ENCODE measurements around the gene DCAF11.

DCAF11 gene

GRCh38 chr14:24121210-24121609 lies 6.6 kb downstream of the DCAF11 start:
- DNase-seq (ENCODE audit: low read depth) = no peak

DNA sequence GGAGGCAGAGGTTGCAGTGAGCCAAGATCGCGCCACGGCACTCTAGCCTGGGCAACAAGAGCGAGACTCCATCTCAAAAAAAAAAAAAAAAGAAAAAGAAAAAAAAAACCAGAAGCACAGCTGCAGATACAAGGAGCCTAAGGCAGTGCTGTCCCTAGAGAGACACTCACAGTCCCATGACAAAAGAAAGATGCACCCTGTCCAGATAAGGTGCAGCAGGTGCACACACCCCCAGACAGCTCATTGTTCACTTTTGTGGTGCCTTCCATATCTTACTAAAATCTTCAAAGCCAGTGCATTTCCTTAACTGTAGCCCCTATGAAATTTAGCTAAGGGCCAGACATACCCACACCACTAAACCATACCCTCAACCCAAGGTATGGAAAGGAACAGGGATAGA lies 7.8 kb downstream of the DCAF11 start:
- DNase-seq (ENCODE audit: low read depth) = no peak

DNA sequence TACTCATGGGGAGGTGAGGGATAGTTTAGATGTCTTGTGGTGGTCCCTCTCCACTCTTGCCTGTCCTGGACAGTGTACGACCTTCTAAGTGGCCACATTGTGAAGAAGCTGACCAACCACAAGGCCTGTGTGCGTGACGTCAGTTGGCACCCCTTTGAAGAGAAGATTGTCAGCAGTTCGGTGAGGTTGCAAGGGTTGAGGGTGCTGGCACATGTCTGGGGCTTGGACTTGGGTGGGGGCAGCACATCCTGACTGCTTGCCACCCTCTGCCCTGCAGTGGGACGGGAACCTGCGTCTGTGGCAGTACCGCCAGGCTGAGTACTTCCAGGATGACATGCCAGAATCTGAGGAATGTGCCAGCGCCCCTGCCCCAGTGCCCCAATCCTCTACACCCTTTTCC lies 8.3 kb downstream of the DCAF11 start:
- no peak for DNase-seq (ENCODE audit: low read depth)

DNA sequence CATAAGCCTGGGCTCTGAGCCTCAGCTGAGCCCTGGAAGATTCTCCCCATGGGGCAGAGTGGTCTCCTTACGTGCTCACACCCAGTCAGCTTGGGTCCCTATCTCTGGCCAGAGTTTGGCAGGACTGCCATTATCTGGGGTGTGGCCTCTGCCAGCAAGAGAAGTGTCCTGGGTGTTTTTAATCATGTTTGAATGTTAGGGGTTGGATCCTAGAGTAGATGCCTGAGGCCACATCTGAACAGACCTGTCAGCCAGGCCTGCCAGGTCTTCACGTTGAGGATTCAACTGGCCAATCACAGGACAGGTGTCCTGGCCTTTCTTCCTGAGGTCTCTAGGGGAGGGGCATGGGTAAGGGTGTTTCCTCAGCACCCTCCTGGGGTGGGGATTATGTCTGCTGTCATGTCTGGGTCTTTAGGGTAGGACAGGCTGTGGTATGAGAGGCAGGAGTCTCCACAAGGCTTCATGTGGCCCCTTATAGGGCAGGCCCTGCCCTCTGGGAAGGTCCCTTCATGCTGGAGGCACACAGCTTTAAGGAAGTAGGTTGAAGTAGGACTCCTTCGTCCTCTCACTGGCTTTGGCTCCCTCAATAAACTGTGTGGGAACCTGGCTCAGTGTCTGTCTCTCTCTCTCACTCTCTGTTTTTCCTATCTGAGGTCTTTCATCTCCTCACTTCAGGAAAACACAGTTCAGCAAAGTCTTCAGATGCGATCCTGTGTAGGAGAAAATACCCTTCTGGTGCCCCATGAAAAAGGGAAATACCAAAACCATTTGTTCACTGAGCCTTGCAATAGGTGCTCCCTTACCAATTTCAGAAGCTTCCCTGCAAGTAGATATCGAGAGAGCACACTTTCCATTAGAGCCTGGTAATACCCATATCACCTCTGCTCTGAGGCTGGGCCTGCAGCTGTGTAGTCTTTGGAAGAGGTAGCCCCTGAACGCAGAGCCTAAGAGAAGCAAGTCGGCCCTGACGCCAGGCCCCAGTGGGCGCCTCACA lies 9.1 kb downstream of the DCAF11 start:
- no peak for DNase-seq (ENCODE audit: low read depth)

GRCh38 chr14:24126939-24127338 lies 12.4 kb downstream of the DCAF11 start:
- DNase-seq (ENCODE audit: low read depth) = no peak

DNA sequence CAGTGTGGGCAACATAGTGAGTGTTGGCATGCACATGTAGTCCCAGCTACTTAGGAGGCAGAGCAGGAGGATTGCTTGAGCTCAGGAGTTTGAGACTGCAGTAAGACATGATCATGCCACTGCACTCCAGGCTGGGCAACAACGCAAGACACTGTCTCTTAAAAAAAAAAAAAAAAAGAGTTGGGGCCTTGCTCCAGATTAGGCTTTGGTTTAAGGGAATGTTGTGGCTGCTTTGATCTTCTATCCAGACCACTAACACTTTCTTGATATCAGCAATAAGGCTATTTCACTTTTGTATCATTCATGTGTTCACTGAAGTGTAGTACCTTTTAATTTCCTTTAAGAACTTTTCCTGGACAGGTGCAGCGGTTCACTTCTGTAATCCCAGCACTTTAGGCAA lies 13.1 kb downstream of the DCAF11 start:
- DNase-seq (ENCODE audit: low read depth) = no peak

DNA sequence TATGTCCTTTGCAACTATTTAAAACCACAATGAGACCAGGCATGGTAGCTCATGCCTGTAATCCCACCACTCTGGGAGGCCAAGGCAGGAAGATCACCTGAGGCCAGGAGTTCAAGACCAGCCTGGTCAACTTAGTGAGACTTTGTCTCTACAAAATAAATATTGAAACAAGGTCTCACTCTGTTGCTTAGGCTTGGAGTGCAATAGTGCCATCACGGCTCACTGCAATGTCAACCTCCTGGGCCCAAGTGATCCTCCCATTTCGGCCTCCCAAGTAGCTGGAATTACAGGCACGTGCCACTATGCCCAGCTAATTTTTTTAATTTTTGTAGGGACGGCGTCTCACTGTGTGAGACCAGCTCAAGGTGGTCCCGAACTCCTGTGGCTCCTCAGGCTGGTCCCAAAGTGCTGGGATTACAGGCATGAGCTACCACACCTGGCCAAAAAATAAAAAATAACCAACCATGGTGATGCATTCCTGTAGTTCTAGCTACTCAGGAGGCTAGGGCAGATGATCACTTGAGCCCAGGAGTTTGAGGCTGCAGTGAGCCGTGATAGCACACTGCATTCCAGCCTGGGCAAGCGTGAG lies 14.9 kb downstream of the DCAF11 start:
- no peak for DNase-seq (ENCODE audit: low read depth)

DNA sequence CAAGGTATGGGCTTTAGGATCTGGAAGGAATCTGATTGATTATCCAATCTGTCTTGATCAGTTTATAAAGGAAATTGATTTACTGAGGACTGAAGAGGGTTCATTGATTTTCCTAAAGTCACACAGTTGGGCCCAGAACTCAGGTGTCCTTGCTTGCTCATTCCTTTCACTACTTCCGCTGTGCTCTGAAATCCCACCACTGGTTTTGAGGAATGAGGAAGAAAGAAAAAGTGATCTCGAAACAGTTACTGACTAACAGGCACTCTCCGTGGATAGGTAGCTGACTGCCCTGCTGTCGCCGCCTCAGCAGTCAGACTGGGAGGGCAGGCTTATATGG lies 15.8 kb downstream of the DCAF11 start, which contains the start of gene FITM1:
Gene FITM1 (plus strand): TSS at position 280 of the 337 bp plus-strand sequence. CDS start 905 bp downstream, outside the sequence.
- DNase-seq (ENCODE audit: low read depth) = no peak

DNA sequence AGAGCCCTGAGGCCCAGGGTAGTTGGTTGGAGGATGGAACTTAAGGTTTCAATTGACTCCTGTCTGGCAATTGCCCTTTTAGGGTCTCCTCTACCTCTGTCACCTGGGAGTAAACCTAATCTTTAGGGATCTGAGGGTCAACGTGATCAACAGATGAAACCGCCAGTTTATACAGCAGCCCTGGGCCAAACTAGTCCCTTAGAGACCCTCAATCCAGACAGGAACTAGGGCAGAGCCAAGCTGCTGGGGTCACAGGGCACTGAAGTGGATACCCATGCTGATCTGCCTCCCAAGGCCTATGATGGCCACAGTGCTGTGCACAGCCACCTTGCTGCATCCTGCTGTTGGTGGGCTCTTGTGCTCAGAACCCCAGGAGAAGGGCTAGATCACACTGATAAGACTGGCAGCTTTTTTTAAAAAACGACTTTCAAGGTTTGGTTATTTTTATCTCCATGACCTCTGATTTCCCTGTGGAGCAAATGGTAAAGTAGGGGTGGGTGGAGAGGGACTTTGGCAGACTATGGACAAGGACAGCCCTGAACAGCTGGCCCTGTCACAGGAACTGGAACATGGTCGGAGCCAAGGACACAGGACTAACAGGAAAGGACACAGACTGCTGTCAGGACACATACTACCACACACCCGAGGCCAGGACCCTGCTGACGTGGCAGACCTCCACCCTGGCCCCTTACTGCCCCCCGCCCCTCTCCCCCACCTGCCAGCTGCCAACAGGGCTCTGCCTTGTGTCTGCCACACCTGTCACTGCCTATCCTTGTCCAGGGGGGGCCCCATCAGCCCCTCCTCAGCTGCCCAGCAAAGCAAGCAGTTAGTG lies 16.4 kb downstream of the DCAF11 start:
- DNase-seq (ENCODE audit: low read depth) = no peak

DNA sequence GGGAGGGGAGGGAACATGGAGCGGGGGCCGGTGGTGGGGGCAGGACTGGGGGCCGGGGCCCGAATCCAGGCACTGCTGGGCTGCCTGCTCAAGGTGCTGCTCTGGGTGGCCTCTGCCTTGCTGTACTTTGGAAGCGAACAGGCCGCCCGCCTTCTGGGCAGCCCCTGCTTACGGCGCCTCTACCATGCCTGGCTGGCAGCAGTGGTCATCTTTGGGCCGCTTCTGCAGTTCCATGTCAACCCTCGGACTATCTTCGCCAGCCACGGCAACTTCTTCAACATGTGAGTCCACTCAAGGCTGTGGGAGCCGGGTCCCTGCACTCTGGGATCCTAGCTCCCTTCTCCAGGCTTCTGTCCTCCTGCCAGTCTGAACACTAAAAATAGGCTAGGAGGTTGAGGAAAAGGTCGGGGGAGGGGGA lies 17.0 kb downstream of the DCAF11 start:
- DNase-seq (ENCODE audit: low read depth) = no peak

GRCh38 chr14:24132061-24132685 lies 17.6 kb downstream of the DCAF11 start:
- DNase-seq (ENCODE audit: low read depth) = no peak

DNA sequence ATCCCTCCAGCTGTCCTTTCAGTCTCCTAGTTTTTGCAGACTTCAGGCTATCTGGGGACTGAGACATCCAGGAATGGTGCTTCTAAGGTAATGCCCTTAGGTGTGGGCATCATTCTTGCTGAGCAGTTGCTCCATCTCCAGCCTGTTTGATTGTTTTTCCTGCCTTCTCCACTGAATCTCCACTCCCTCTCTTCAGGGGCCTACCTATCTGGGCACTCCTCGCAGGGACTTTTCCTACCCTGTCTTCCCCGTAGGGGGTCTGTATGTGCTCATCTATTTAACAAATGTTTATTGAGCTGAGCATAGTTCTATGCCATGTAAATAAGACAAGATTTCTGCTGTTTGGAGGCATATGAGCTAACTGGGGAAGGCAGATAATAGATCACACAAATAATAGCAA lies 18.4 kb downstream of the DCAF11 start:
- no peak for DNase-seq (ENCODE audit: low read depth)

DNA sequence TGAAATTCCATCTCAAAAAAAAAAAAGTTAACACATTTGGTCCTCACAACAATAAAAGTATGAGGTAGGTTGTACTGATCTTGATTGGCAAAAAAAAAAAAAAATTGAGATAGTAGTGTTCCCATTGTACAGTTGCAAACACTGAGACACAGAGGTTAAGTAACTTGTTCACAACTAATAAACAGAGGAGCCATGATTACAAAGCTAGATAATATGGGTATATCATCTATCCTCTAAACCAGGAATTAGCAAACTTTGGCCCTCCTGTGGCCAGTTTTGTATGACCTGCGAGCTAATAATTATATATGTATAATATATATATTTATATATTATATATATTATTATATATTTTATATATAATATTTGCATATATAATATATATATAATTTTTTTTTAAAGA lies 19.2 kb downstream of the DCAF11 start:
- DNase-seq (ENCODE audit: low read depth) = no peak

GRCh38 chr14:24135584-24135833 lies 20.9 kb downstream of the DCAF11 start:
- no peak for DNase-seq (ENCODE audit: low read depth)

DNA sequence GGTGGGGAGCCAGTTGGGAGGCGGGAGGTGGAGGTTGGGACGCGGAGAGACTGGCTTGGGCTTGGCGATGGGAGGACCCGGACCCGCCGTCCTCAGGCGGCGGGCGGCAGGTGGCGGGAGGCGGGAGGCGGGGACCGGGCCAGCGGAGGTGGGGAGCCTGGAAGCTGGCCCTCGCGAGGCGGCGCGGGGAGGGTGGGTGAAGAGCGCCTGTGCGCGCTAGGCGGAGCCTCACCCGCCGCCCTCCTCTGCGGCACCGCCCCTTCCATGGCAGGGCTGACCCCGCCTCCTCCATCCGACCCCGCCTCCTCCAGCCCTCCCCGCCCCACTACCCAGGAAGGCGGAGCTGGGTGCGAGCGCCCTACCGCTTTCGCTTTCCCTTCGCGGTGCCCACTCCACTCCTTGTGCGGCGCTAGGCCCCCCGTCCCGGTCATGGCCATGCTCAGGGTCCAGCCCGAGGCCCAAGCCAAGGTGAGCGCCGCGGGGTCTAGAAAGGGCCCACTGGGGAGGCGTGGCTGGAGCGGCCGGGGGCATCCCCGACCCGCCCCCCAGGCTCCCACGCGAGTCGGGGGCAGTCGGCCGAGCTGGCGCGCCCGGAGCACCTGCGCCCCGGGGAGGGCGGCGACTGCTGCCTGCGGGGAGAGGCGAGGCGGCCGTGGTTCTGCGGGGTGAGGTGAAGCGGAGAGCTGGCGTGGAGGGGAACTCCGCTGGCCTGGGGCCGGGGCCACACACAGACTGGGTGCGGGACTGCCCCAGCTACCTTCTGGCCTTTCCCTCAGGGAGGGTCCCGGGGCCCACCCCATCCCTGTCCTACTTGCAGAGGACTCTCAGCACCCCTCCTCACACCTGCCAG lies 21.5 kb downstream of the DCAF11 start, which contains the start of gene PSME1:
Gene PSME1 (plus strand): TSS at position 361 of the 850 bp plus-strand sequence. CDS start 69 bp downstream, at position 430.
- DNase-seq (ENCODE audit: low read depth) = peak; percentile 78

DNA sequence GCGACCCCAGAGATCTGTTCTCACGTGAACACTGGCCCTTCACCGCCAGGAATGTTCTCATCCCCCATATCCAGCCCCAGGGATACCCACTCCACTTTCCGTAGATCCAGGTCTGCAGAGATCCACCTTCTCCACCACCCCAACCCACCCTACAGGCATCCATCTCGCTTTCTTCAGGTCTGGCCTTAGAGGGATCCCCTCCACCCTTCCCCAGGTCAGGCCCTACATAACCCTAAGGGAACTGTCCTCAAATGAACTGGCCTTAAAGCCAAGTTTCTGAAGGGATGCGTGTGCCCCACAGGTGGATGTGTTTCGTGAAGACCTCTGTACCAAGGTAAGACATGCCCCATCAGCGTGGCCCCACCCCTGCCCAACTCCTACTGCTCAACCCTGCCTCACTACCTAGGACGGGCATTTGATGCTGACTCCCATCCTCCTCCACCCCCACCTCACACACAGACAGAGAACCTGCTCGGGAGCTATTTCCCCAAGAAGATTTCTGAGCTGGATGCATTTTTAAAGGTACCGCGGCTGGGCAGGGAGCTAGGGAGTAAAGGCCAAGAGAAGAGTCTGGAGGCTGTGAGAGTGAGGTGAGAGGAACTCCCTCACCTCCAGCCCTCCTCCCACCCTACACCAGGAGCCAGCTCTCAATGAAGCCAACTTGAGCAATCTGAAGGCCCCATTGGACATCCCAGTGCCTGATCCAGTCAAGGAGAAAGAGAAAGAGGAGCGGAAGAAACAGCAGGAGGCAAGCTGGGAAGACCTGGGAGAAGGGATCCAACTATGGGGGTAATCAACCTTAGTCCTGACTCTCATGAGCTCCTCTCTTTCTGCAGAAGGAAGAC lies 22.3 kb downstream of the DCAF11 start:
- no peak for DNase-seq (ENCODE audit: low read depth)

GRCh38 chr14:24137529-24138395 lies 23.2 kb downstream of the DCAF11 start:
- no peak for DNase-seq (ENCODE audit: low read depth)

GRCh38 chr14:24138396-24139271 lies 24.1 kb downstream of the DCAF11 start:
- DNase-seq (ENCODE audit: low read depth) = no peak

All from stromal cell of bone marrow (primary cell).